ENCODE results near the gene CEP290. TPM values are rescaled to one million over a fixed set of nuclear protein-coding genes. Genes with fewer than 3 reads are reported as not detected.

Gene CEP290
- total RNA-seq, 1 experiment from 2014 or later, result 12.8 TPM

DNA sequence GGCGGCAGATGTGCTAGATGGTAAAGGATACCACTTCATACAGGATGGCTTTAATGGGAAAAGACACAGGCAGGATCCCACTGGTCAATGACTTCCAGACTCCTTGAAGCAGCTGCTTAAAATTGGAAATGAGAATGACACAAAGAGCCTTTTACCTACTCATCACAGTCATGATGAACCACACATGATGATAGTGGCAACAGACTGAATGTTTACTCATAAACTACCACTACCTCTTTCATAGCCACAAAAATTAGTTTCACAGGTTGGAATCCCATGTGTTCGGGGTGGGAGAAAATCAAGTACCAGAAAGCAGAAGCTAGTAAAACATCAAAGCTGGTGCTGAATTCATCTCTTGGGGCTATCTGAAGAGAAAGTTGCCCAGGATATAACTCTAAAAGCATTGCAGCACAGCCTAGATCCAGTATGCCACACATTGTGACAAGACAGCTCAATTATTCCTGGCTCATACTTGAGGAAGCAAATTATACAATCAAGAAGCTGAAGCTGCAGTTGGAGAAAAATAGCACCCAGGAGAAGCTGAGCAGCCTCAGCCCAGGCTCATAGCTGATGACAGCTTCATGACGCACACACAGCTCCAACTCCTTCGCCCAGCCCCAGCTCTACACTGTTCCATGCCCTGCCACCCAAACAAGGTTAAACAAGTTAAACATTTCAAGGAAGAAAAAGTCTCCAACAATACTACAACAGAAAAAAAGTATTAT is 83.7 kb downstream of the CEP290 start:
- Histone ChIP-seq H2BK12ac (ENCODE audit: insufficient read length, low read depth, low read length) (no peak overlapping the region), H3K23me2 (ENCODE audit: insufficient read length, low read depth, low read length, poor library complexity, severe bottlenecking) (no peaks in the 10 kb centered on the region), H3K4me1 (ENCODE audit: insufficient read depth, low read length) (no peaks in the 10 kb centered on the region), H3K56ac (ENCODE audit: insufficient read length, low read depth, low read length) (no peak overlapping the region), H3T11ph (ENCODE audit: low read length) (no peak overlapping the region), H3K9me3 (ENCODE audit: control insufficient read depth, low read depth, low read length) (no peaks in the 10 kb centered on the region), H3K23ac (ENCODE audit: insufficient read length, low read depth, low read length) (no peak overlapping the region), H3K27ac (ENCODE audit: insufficient read length, low read depth, low read length) (no peak overlapping the region), H3K14ac (ENCODE audit: insufficient read depth, low read length) (no peak overlapping the region), H2AFZ (ENCODE audit: low read length) (no peak overlapping the region), H4K5ac (ENCODE audit: insufficient read length, low read depth, low read length) (no peak overlapping the region), H2BK15ac (ENCODE audit: low read depth, low read length) (no peak overlapping the region), H3K18ac (ENCODE audit: insufficient read length, low read depth, low read length) (no peak overlapping the region), H4K91ac (ENCODE audit: insufficient read length, low read depth, low read length) (no peak overlapping the region), H3K79me1 (ENCODE audit: insufficient read depth, low read depth, low read length, poor library complexity, severe bottlenecking) (no peaks in the 10 kb centered on the region), H2BK20ac (ENCODE audit: low read depth, low read length, poor library complexity, severe bottlenecking) (no peak overlapping the region), H3K4ac (ENCODE audit: low read depth, low read length) (no peak overlapping the region), H4K20me1 (ENCODE audit: control insufficient read depth, insufficient read depth, insufficient read length) (no peaks in the 10 kb centered on the region), H3K27me3 (ENCODE audit: insufficient read depth, low read length) (no peaks in the 10 kb centered on the region), H2AK5ac (ENCODE audit: insufficient read length, low read length) (no peak overlapping the region), H4K8ac (replicated peaks; ENCODE audit: insufficient read length, low read depth, low read length) (no peak overlapping the region), H2BK5ac (ENCODE audit: insufficient read length, low read length) (no peak overlapping the region), H3K9ac (ENCODE audit: extremely low read depth, insufficient read length, low read length) (no peak overlapping the region), H2BK120ac (ENCODE audit: low read depth, low read length, poor library complexity, severe bottlenecking) (no peak overlapping the region), H3K79me2 (ENCODE audit: insufficient read depth, low read length) (no peaks in the 10 kb centered on the region), H3K4me2 (ENCODE audit: insufficient read depth, insufficient read length, low read length) (no peak overlapping the region)
- H3K4me1 Mint-ChIP-seq, result no peaks in the 10 kb centered on the region
- TF ChIP-seq, protein P1, sequence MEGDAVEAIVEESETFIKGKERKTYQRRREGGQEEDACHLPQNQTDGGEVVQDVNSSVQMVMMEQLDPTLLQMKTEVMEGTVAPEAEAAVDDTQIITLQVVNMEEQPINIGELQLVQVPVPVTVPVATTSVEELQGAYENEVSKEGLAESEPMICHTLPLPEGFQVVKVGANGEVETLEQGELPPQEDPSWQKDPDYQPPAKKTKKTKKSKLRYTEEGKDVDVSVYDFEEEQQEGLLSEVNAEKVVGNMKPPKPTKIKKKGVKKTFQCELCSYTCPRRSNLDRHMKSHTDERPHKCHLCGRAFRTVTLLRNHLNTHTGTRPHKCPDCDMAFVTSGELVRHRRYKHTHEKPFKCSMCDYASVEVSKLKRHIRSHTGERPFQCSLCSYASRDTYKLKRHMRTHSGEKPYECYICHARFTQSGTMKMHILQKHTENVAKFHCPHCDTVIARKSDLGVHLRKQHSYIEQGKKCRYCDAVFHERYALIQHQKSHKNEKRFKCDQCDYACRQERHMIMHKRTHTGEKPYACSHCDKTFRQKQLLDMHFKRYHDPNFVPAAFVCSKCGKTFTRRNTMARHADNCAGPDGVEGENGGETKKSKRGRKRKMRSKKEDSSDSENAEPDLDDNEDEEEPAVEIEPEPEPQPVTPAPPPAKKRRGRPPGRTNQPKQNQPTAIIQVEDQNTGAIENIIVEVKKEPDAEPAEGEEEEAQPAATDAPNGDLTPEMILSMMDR (conservative IDR thresholded peaks at IDR 0.05), result no peak
- H3K27me3 Mint-ChIP-seq (ENCODE audit: low read depth), result no peaks in the 10 kb centered on the region
- no peak overlapping the region for H3K4me3 Mint-ChIP-seq
- peaks cover 0 to 17% (median 11%) of the 10 kb centered on the region in 3 experiments; a peak in 4 of 7 replicates for H3K36me3 Mint-ChIP-seq (ENCODE audit: insufficient read depth in 1 of 3, low read depth in 3 of 3)
- no peak overlapping the region for H3K27ac Mint-ChIP-seq
- no peaks in the 10 kb centered on the region for H3K9me3 Mint-ChIP-seq
- whole genome bisulfite sequencing (ENCODE audit: extremely low coverage, insufficient read length, low lambda C conversion rate), result no CpG with 5 or more reads among the region's 4 CpGs
- no peak for DNase-seq

Measured in H9 (cell line).